ENCODE measurements around the gene ZNF710.
A peak's percentile ranks its signal among the peaks of the same experiment; 100 is the strongest.
"Not testable (repeated sequence)": the region's sequence is repeated elsewhere in the genome, so short reads cannot be mapped to it uniquely, and the experiment has no call there.

The ZNF710 gene, protein sequence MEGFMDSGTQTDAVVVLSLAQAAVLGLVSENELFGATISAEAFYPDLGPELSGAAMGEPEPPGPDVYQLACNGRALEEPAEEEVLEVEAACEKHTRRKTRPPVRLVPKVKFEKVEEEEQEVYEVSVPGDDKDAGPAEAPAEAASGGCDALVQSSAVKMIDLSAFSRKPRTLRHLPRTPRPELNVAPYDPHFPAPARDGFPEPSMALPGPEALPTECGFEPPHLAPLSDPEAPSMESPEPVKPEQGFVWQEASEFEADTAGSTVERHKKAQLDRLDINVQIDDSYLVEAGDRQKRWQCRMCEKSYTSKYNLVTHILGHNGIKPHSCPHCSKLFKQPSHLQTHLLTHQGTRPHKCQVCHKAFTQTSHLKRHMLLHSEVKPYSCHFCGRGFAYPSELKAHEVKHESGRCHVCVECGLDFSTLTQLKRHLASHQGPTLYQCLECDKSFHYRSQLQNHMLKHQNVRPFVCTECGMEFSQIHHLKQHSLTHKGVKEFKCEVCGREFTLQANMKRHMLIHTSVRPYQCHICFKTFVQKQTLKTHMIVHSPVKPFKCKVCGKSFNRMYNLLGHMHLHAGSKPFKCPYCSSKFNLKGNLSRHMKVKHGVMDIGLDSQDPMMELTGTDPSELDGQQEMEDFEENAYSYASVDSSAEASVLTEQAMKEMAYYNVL

DNA sequence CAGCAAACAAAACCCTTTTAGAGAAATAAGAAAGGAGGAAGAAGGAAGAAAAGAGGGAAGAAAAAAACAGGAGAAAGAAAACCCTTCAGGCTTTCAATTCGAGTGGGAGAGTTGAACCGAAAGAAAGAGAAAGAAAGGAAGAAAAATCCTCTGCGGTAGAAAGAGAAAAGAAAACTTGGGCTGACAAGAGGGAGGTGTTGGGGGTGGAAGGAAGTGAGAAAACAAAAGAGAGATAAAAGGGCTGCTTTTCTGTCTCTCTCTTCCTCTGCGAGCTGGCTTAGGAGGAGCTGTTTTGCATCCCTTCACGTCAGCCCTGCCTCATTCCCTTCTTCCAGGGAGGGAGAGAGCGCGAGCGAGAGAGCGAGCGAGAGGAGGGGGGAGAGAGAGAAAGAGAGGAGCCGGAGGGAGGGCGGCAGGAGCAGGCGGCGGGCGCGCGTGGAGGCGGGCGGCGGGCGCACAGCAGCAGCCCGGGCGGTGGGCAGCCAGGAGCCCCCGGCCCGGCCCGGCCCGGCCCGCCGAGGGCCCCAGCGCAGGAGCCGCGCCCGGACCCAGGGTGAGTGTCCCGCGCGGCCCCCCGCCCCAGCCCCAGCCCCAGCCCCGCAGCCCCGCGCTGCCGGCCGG lies at the start of gene ZNF710:
Gene ZNF710, plus strand, starts transcription at position 263 of the 621 bp plus-strand sequence. CDS start 65,814 bp downstream, outside the sequence.
- peak; percentile 56 for DNase-seq

DNA sequence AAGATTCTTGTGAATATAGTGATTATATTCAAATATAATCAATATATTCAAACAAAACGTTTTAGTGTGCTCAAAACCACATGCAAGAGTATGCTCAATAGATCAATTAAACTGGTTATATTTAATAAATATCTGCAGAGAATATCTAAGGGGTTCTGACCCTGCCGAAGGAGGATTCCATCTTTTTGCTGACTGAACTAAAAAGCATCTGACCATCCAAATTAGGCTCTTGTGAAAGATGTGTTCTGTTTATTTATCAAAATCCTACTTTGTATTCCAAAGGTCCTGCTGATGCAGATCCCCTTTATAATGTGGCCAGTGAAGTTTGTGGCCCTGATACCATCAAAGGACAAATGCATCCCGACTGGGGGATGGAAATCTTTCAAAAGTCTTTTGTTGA lies 46.6 kb upstream of the ZNF710 start:
- in situ Hi-C loops (cut with MboI; ENCODE audit: low pct_unique_long_range_greater_than_20kb, low sequenced_read_pairs): no loop called here
- no peak for DNase-seq

More for the DNA sequence above, at the start of gene ZNF710:
- in situ Hi-C loops (cut with MboI; ENCODE audit: low pct_unique_long_range_greater_than_20kb, low sequenced_read_pairs): no loop called here

DNA sequence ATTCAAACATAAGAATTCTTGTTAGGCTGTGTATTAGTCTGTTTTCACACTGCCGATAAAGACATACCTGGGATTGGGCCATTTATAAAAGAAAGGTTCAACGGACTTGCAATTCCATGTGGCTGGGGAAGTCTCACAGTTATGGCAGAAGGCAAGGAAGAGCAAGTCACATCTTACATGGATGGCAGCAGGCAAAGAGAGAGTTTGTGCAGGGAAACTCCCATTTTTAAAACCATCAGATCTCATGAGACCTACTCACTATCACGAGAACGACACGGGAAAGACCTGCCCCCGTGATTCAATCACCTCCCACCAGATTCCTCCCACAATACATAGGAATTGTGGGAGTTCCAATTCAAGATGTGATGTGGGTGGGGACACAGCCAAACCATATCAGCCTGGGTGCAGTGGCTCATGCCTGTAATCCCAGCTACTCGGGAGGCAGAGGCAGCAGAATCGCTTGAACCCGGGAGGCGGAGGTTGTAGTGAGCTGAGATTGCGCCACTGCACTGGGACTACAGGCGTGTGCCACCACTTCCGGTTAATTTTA lies 45.6 kb upstream of the ZNF710 start:
- DNase-seq; in situ Hi-C loops (cut with MboI; ENCODE audit: low pct_unique_long_range_greater_than_20kb, low sequenced_read_pairs): not testable (repeated sequence)

DNA sequence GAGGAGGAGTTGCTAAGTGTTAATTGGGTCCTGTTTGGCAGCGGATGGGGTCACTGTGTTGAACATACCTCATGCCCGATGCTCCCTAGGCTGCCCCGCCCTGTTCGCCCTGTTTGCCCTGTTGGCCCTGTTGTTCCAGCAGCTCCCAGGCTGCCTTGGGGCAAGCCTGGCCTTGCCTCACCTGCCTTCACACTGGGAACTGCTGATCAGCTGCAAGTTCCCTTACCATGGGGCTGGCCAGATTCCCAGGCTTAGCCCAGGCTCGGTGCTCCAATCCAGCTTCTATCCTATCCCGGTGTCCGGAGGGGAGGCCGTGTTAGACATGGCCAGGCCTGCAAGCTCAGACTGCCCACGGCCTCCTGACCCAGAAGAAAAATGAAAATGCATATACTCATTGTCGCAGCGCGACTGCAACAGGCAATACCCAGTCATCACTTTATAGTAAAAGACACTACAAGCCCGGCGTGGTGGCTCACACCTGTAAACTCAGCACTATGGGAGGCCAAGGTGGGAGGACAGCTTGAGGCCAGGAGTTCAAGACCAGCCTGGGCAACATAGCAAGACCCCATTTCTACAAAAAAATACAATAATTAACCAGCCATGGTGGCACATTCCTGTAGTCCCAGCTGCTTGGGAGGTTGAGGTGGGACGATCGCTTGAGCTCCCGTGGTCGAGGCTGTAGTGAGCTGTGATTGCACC lies 42.9 kb upstream of the ZNF710 start:
- in situ Hi-C loops (cut with MboI; ENCODE audit: low pct_unique_long_range_greater_than_20kb, low sequenced_read_pairs): no loop called here

DNA sequence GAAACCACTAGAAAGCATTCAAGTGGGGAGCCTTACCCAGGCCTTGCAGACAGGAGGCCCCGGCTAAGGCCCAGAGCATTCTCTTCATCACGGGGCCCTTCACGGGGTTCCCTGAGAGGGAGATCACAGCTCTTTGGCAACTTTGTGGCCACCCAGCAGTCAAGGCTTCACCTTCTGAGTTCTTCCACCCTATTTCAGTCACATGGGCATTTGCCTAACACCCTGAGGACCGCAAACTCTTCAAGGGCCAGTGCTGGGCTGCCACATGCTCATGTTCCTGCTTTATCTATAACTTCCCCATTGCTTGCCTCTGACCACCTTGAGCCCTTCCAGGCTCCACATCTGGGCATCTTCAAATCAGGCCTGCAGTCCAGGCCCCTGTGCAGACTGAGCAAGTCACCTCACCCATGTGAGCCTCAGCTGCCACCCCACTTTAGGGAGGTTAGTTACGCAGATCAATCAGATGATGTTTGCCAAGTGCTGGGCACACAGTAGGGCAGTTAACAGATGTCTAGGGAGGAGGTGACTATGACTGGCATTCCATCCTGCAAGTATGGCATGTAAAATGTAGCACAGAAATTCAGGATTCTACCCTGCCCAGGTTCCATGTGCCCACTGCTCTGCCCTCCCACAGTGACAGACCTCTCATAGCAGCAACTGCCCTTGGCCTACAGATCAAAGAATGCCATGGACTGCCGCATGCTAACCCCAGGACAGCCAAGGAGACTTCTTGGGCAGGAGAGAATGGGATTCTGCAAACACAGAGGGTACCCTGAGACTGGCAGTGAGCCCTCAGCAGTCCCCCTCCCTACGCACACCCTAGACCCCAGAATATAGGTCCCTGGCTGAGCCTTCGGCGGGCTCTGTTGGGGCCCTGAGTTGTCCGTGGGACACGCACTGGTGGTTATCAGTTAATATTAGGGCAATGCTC lies 37.6 kb upstream of the ZNF710 start:
- DNase-seq: peak; percentile 63
- in situ Hi-C loops (cut with MboI; ENCODE audit: low pct_unique_long_range_greater_than_20kb, low sequenced_read_pairs): no loop called here

More for the DNA sequence above, 42.9 kb upstream of the ZNF710 start:
- DNase-seq: no peak

DNA sequence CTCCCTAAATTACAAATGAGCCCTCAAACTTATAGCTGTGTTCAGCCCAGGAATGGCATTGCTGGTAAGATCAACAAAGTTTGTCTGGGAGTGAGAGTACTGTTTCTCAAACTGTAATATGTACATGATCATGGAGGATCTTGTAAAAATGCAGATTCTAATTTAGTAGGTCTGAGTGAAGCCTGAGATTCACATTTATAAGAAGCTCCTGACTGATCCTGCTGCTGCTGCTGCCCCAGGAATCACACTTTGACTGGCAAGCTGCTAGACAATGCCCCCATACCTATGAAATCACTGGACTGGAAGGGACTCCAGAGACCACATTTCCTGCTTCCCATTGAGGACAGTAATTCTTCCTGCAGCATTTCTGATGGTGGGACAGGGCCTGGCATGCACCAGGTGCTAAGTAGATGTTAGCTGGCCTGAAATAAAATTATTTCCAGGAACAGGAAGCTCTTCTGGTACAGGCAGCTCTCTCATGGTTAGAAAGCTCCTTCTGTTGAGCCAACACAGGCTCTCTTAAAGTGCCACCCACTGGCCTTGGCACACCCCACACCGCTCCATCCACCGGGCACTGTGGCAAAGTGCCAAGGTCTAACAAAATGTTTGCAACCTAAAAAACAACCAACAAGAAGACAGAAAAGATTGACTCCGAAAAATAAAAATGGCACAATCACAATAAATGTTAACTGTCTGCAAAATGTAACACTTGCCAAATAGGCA lies 36.7 kb upstream of the ZNF710 start:
- peak; percentile 42 for DNase-seq
- in situ Hi-C loops (cut with MboI; ENCODE audit: low pct_unique_long_range_greater_than_20kb, low sequenced_read_pairs): no loop called here

DNA sequence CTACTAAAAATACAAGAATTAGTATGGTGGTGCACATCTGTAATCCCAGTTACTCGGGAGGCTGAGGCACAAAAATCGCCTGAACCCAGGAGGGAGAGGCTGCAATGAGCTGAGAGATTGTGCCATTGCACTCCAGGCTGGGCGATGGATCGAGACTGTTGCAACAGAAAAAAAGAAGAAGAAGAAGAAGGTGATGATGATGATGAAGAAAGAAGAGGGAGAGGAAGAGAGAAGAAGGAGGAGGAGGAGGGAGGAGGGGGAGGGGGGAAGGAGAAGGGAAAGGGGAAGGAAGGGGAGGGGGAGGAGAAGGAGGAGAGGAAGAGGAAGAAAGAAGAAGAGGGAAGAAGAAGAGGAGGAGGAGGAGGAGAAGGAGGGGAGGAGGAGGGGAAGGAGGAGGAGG lies 33.2 kb upstream of the ZNF710 start:
- DNase-seq: no peak
- in situ Hi-C loops (cut with MboI; ENCODE audit: low pct_unique_long_range_greater_than_20kb, low sequenced_read_pairs): no loop called here

DNA sequence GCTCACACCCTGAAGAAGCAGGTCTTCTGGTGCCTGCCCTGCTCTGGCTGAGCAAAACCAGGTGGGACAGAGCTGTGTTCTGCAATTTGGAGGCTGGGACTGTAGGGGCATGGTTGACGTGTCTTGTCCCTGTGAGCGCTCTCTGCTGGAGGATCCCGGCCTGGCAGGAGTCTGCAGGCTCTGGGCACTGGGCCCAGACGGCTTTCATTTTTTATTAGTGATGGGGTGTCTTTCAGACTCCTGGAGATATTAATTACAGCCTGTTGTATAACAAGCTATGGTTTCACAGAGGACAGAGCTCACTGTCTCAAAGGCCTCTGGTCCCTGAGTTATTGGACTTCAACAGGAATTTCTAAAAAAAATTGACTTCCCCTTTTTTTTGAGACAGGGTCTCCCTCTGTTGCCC lies 29.5 kb upstream of the ZNF710 start:
- in situ Hi-C loops (cut with MboI; ENCODE audit: low pct_unique_long_range_greater_than_20kb, low sequenced_read_pairs): no loop called here
- DNase-seq: peak; percentile 63

DNA sequence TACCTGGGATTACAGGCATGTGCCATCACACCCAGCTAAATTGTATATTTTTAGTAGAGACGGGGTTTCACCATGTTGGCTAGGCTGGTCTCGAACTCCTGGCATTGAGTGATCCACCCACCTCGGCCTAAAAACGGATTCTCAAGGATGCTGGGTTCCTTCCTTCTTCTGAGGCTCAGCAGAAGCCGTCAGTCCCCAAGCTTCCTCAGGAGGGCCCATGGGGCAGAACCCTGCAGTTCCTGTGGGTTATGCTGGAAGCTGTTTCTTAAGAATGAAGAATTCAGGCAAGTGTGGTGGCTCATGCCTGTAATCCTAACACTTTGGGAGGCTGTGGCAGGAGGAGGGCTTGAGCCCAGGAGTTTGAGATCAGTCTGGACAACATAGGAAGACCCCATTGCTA lies 29.0 kb upstream of the ZNF710 start:
- peak; percentile 43 for DNase-seq
- in situ Hi-C loops (cut with MboI; ENCODE audit: low pct_unique_long_range_greater_than_20kb, low sequenced_read_pairs): no loop called here

DNA sequence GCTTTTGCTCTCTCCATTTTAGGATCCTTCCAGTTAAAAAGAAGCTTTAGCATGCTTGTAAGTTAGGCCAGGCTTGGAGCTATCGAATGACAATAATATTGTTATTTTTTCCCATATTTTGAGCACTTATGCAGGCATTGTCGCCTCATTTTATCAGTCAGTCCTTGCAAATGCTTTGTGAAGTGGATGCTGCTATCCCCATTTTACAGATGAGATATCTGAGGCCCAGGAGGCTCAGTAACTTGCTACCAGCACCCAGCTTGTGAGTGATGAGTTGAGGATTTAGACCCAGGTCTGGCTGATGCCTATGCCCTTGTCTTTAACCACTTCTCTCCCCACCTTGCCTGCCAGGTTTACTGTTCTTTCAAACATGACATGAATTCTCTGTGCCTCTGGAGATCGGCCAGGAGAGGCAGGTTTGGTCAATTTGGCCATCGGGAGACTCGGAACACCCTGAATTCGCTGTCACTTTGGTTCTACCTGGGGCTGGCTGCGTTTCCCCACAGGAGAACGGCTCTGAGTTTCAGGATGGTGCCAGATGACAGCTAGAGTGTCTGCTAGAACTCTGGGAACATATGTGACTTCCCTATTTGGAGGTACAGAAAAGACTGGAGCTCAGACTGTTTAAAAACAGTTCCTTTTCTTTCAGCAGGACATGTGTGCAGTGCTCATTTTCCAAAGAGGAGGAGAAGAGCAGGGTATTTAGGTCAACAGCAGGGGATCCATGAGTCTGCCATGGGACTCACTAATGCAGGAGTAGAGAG lies 25.5 kb upstream of the ZNF710 start:
- DNase-seq: peak; percentile 60
- in situ Hi-C loops (cut with MboI; ENCODE audit: low pct_unique_long_range_greater_than_20kb, low sequenced_read_pairs): no loop called here

DNA sequence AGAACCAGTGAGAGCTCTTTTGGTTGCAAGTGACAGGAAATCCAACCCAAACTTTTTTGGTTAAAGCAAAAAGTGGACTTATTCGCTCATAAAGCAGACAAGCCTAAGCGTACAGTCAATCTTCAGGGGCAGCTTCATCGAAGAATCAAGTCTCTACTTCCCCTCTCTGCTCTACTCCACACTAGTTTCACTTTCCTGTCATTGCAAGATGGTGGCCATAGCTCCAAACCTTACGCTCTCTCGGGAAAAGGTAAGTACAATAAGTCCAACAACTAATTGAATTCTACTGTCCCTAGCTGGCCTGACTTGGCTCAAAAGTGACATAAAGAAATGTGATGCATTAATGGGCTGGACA lies 24.9 kb upstream of the ZNF710 start:
- in situ Hi-C loops (cut with MboI; ENCODE audit: low pct_unique_long_range_greater_than_20kb, low sequenced_read_pairs): no loop called here
- DNase-seq: no peak

DNA sequence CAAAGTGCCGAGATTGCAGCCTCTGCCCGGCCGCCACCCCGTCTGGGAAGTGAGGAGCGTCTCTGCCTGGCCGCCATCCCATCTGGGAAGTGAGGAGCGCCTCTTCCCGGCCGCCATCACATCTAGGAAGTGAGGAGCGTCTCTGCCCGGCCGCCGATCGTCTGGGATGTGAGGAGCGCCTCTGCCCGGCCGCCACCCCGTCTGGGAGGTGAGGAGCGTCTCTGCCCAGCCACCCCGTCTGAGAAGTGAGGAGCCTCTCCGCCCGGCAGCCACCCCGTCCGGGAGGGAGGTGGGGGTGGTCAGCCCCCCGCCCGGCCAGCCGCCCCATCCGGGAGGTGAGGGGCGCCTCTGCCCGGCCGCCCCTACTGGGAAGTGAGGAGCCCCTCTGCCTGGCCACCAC lies 23.3 kb upstream of the ZNF710 start:
- DNase-seq; in situ Hi-C loops (cut with MboI; ENCODE audit: low pct_unique_long_range_greater_than_20kb, low sequenced_read_pairs): not testable (repeated sequence)

DNA sequence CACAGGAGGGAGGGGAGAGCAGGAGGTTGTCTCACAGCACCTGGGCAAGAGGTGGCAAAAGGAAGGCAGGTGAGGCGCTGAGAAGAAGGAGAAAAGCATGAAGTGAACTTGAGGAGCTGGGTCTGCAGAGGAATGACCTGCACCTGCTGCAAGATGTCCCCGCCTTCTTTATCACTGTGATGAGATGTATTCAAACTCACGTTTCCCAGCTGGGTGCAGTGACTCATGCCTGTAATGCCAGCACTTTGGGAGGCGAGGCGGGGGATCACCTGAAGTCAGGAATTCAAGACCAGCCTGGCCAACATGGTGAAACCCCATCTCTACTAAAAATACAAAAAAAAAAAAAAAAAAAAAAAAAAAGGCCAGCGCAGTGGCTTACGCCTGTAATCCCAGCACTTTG lies 22.2 kb upstream of the ZNF710 start:
- no peak for DNase-seq
- in situ Hi-C loops (cut with MboI; ENCODE audit: low pct_unique_long_range_greater_than_20kb, low sequenced_read_pairs): no loop called here

DNA sequence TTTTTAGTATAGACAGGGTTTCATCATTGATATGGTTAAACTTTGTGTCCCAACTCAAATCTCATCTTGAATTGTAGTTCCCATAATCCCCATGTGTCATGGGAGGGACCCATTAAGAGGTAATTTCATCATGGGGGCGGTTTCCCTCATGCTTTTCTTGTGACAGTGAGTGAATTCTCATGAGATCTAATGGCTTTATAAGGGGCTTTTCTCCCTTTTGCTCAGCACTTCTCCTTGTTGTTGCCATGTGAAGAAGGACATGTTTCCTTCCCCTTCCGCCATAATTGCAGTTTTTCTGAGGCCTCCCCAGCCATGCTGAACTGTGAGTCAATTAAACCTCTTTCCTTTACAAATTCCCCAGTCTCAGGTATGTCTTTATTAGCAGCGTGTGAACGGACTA lies 20.2 kb upstream of the ZNF710 start:
- in situ Hi-C loops (cut with MboI; ENCODE audit: low pct_unique_long_range_greater_than_20kb, low sequenced_read_pairs): no loop called here

DNA sequence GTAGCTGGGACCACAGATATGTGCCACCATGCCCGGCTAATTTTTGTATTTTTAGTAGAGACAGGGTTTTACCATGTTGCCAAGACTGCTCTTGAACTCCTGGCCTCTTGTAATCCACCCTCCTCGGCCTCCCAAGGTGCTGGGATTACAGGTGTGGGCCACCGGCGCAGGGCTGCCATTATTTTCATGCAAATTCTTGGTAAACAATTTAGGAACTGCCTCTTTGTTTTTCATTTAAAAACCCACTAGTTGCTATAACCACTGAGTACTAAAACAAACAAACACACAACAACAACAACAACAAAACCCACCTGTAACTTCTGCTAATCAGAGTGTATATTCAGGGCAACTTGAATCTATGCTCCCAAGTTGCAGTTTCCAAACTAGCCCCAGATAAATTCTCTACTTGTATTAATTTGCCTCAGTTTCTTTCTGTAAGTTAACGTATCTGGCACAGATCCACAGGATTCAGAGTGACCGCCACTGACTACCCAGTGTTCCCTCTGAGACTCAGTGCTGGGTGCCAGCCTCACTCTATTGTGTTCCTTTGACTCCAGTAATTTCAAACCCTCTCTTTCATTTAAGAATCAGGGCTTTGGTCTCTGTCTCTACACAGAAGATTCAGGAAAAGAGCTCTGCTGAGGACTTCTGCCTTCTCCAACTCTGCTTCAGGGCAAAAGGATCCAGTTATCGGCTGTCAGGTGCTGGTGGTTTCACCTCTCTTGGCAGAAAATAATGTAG lies 18.6 kb upstream of the ZNF710 start:
- in situ Hi-C loops (cut with MboI; ENCODE audit: low pct_unique_long_range_greater_than_20kb, low sequenced_read_pairs): no loop called here
- no peak for DNase-seq

More for the DNA sequence above, 20.2 kb upstream of the ZNF710 start:
- no peak for DNase-seq

DNA sequence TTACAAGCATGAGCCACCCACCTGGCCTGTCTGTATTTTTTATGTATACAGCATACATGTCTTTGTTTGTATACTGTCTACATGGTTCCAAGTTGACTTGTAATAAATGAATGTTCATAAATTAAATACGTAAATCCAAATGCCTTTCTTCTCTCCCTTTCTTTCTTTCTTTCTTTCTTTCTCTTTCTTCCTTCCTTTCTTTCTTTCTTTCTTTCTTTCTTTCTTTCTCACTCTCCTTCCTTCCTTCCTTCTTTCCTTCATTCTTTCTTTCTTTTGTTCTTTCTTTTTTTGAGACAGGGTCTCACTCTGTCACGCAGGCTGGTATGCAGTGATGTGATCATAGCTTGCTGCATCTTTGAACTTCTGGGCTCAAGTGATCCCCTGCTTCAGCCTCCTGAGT lies 17.1 kb upstream of the ZNF710 start:
- in situ Hi-C loops (cut with MboI; ENCODE audit: low pct_unique_long_range_greater_than_20kb, low sequenced_read_pairs): no loop called here
- DNase-seq: no peak

Data from KBM-7 (cell line).